Measurements from ENCODE around the gene CYREN. TPM values are rescaled to one million over a fixed set of nuclear protein-coding genes. Genes with fewer than 3 reads are reported as not detected.

CYREN gene
- total RNA-seq, 1 experiment from 2014 or later = 49.6 TPM

DNA sequence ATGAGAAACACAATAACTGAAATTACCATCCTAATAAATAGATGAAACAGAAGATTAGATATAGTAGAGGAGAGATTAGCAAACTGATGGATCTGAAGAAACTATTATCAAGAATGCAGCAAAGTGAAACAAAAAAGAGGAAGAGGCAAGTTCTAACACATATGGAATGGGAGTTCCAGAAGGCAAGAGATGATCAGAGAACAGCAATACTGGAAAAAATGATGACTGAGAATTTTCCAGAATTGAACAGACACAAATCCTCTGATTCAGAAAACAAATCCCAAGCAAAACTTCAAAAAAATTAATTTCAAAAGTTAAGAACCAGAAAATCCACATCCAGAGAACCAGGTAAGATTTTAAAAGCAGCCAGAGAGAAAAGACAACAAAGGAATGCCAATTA lies 20.2 kb upstream of the CYREN start:
- no peaks in the 10 kb centered on the region for H3K9me3 ChIP-seq (ENCODE audit: control insufficient read depth, insufficient read depth, low read depth, low read length)
- H3K36me3 ChIP-seq (ENCODE audit: control insufficient read depth, insufficient read depth, low read length) = no peaks in the 10 kb centered on the region
- no peaks in the 10 kb centered on the region for H3K27me3 ChIP-seq (ENCODE audit: control insufficient read depth, insufficient read depth, low read length)
- DNase-seq (ENCODE audit: low read depth, low spot score) = no peak
- TF ChIP-seq, protein P1, sequence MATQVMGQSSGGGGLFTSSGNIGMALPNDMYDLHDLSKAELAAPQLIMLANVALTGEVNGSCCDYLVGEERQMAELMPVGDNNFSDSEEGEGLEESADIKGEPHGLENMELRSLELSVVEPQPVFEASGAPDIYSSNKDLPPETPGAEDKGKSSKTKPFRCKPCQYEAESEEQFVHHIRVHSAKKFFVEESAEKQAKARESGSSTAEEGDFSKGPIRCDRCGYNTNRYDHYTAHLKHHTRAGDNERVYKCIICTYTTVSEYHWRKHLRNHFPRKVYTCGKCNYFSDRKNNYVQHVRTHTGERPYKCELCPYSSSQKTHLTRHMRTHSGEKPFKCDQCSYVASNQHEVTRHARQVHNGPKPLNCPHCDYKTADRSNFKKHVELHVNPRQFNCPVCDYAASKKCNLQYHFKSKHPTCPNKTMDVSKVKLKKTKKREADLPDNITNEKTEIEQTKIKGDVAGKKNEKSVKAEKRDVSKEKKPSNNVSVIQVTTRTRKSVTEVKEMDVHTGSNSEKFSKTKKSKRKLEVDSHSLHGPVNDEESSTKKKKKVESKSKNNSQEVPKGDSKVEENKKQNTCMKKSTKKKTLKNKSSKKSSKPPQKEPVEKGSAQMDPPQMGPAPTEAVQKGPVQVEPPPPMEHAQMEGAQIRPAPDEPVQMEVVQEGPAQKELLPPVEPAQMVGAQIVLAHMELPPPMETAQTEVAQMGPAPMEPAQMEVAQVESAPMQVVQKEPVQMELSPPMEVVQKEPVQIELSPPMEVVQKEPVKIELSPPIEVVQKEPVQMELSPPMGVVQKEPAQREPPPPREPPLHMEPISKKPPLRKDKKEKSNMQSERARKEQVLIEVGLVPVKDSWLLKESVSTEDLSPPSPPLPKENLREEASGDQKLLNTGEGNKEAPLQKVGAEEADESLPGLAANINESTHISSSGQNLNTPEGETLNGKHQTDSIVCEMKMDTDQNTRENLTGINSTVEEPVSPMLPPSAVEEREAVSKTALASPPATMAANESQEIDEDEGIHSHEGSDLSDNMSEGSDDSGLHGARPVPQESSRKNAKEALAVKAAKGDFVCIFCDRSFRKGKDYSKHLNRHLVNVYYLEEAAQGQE (IDR thresholded peaks at IDR 0.05; ENCODE audit: insufficient read depth in 1 of 2, low read depth in 2 of 2, low read length in 1 of 2) = no peak
- no peak for TF ChIP-seq POLR2AphosphoS5 (IDR thresholded peaks at IDR 0.05; ENCODE audit: low read depth, low read length)
- TF ChIP-seq, protein P2, sequence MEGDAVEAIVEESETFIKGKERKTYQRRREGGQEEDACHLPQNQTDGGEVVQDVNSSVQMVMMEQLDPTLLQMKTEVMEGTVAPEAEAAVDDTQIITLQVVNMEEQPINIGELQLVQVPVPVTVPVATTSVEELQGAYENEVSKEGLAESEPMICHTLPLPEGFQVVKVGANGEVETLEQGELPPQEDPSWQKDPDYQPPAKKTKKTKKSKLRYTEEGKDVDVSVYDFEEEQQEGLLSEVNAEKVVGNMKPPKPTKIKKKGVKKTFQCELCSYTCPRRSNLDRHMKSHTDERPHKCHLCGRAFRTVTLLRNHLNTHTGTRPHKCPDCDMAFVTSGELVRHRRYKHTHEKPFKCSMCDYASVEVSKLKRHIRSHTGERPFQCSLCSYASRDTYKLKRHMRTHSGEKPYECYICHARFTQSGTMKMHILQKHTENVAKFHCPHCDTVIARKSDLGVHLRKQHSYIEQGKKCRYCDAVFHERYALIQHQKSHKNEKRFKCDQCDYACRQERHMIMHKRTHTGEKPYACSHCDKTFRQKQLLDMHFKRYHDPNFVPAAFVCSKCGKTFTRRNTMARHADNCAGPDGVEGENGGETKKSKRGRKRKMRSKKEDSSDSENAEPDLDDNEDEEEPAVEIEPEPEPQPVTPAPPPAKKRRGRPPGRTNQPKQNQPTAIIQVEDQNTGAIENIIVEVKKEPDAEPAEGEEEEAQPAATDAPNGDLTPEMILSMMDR (IDR thresholded peaks at IDR 0.05) = no peak
- no peak for TF ChIP-seq TCF7L2 (IDR thresholded peaks at IDR 0.05; ENCODE audit: low read depth, low read length)
- TF ChIP-seq SIN3A (IDR thresholded peaks at IDR 0.05; ENCODE audit: borderline replicate concordance, insufficient read depth, low read depth, low read length) = no peak
- CTCF ChIA-PET = no interaction called here
- H3K27ac ChIP-seq (ENCODE audit: low read length) = no peak overlapping the region
- no peaks in the 10 kb centered on the region for H3K4me1 ChIP-seq (ENCODE audit: control insufficient read depth, insufficient read depth, low read length)
- no peak for ATAC-seq
- in situ Hi-C loops (cut with HindIII; ENCODE audit: low pct_unique_long_range_greater_than_20kb, low sequenced_read_pairs) (no loop called here), intact Hi-C loops (cut with micrococcal nuclease; ENCODE audit: unreplicated experiment) (no loop called here)
- no peak overlapping the region for H3K4me3 ChIP-seq (ENCODE audit: low read depth in 2 of 2, low read length in 2 of 2)
- no TSS peak for BruUV-seq (replicated peaks)
- POLR2A ChIA-PET = no interaction called here

DNA sequence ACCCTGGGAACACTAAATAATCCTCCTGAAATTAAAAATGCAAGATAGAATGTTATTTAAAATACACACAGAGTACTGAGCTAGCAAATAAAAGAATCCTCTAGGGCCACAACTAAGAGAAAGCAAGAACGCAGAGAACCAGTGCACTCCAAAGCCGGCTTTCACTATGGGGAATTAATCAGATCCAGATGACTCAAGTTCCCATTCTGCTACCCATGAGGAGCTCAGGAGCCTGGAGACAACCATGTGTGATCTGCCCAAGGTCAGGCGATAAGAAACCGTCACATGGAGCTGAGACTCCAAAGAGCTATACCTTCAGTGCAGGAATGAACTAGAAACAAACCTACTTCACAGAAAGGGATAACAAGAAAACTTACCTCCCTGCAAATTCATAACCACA lies 19.5 kb upstream of the CYREN start:
- POLR2A ChIA-PET = no interaction called here
- no peak for ATAC-seq
- intact Hi-C loops (cut with micrococcal nuclease; ENCODE audit: unreplicated experiment) = no loop called here

More for the DNA sequence above, 19.5 kb upstream of the CYREN start:
- Histone ChIP-seq H3K27me3 (ENCODE audit: control insufficient read depth, insufficient read depth, low read length) (no peaks in the 10 kb centered on the region), H3K9me3 (ENCODE audit: control insufficient read depth, insufficient read depth, low read depth, low read length) (no peaks in the 10 kb centered on the region), H3K27ac (ENCODE audit: low read length) (no peak overlapping the region), H3K36me3 (ENCODE audit: control insufficient read depth, insufficient read depth, low read length) (no peaks in the 10 kb centered on the region), H3K4me1 (ENCODE audit: control insufficient read depth, insufficient read depth, low read length) (no peaks in the 10 kb centered on the region), H3K4me3 (ENCODE audit: low read depth in 2 of 2, low read length in 2 of 2) (no peak overlapping the region)
- CTCF ChIA-PET = no interaction called here
- TF ChIP-seq TCF7L2 (IDR thresholded peaks at IDR 0.05; ENCODE audit: low read depth, low read length) (no peak), SIN3A (IDR thresholded peaks at IDR 0.05; ENCODE audit: borderline replicate concordance, insufficient read depth, low read depth, low read length) (no peak), POLR2AphosphoS5 (IDR thresholded peaks at IDR 0.05; ENCODE audit: low read depth, low read length) (no peak)
- TF ChIP-seq, protein P2 (IDR thresholded peaks at IDR 0.05) = no peak
- TF ChIP-seq, protein P1 (IDR thresholded peaks at IDR 0.05; ENCODE audit: insufficient read depth in 1 of 2, low read depth in 2 of 2, low read length in 1 of 2) = no peak
- no TSS peak for BruUV-seq (replicated peaks)
- in situ Hi-C loops (cut with HindIII; ENCODE audit: low pct_unique_long_range_greater_than_20kb, low sequenced_read_pairs) = no loop called here
- DNase-seq (ENCODE audit: low read depth, low spot score) = no peak

Data from Panc1 (cell line).